ENCODE data around the gene MRTFA.

The MRTFA gene

GRCh38 chr22:40387746-40388145 is 248.8 kb downstream of the MRTFA start:
- Histone ChIP-seq H3F3A (ENCODE audit: insufficient read depth) (peaks cover 15% of the 10 kb centered on the region; the same call in 1 of the 2 replicates), H4K20me1 (ENCODE audit: low read depth, low read length) (no peaks in the 10 kb centered on the region), H3K27ac (ENCODE audit: low read depth, low read length) (no peak overlapping the region)

GRCh38 chr22:40385036-40385782 is 251.3 kb downstream of the MRTFA start:
- Histone ChIP-seq H3K4me3 (ENCODE audit: insufficient read depth, low read length, poor library complexity, severe bottlenecking) (peak overlapping the region; percentile 39), H3K9ac (ENCODE audit: low read length) (peak overlapping the region; percentile 51), H3K79me2 (ENCODE audit: insufficient read depth, low read length) (peaks cover 78% of the 10 kb centered on the region), H2AFZ (ENCODE audit: low read depth, low read length, severe bottlenecking) (peak overlapping the region; percentile 19), H3K4me2 (ENCODE audit: low read depth, low read length, poor library complexity, severe bottlenecking) (peak overlapping the region; percentile 88), H3K36me3 (ENCODE audit: low read length) (no peaks in the 10 kb centered on the region), H3K27ac (ENCODE audit: low read depth, low read length) (peak overlapping the region; percentile 83), H3K9me2 (replicated peaks; ENCODE audit: insufficient read depth, low read length) (no peaks in the 10 kb centered on the region), H4K20me1 (ENCODE audit: low read depth, low read length) (no peaks in the 10 kb centered on the region), H3K9me3 (ENCODE audit: insufficient read depth, low read length) (no peaks in the 10 kb centered on the region), H3K27me3 (ENCODE audit: low read length) (no peaks in the 10 kb centered on the region), H3F3A (ENCODE audit: insufficient read depth) (peaks cover 15% of the 10 kb centered on the region; the same call in 1 of the 2 replicates)
- TF ChIP-seq CTCF (IDR thresholded peaks at IDR 0.05; ENCODE audit: insufficient read depth, low read length, poor library complexity, severe bottlenecking), result no peak
- no peak for TF ChIP-seq EZH2phosphoT487 (conservative IDR thresholded peaks at IDR 0.05; ENCODE audit: low read length)

More at GRCh38 chr22:40387746-40388145, 248.8 kb downstream of the MRTFA start:
- Histone ChIP-seq H3K4me3 (ENCODE audit: insufficient read depth, low read length, poor library complexity, severe bottlenecking) (no peak overlapping the region), H3K9me3 (ENCODE audit: insufficient read depth, low read length) (no peaks in the 10 kb centered on the region), H3K27me3 (ENCODE audit: low read length) (no peaks in the 10 kb centered on the region), H3K79me2 (ENCODE audit: insufficient read depth, low read length) (peaks cover 78% of the 10 kb centered on the region), H3K36me3 (ENCODE audit: low read length) (no peaks in the 10 kb centered on the region), H3K4me2 (ENCODE audit: low read depth, low read length, poor library complexity, severe bottlenecking) (no peak overlapping the region), H2AFZ (ENCODE audit: low read depth, low read length, severe bottlenecking) (no peak overlapping the region), H3K9me2 (replicated peaks; ENCODE audit: insufficient read depth, low read length) (no peaks in the 10 kb centered on the region), H3K9ac (ENCODE audit: low read length) (no peak overlapping the region)
- no peak for TF ChIP-seq CTCF (IDR thresholded peaks at IDR 0.05; ENCODE audit: insufficient read depth, low read length, poor library complexity, severe bottlenecking)
- TF ChIP-seq EZH2phosphoT487 (conservative IDR thresholded peaks at IDR 0.05; ENCODE audit: low read length), result no peak

GRCh38 chr22:40383905-40384304 is 252.6 kb downstream of the MRTFA start:
- H3K4me2 ChIP-seq (ENCODE audit: low read depth, low read length, poor library complexity, severe bottlenecking), result no peak overlapping the region
- no peaks in the 10 kb centered on the region for H3K27me3 ChIP-seq (ENCODE audit: low read length)
- peaks cover 90% of the 10 kb centered on the region for H3K79me2 ChIP-seq (ENCODE audit: insufficient read depth, low read length)
- no peak overlapping the region for H3K4me3 ChIP-seq (ENCODE audit: insufficient read depth, low read length, poor library complexity, severe bottlenecking)
- no peaks in the 10 kb centered on the region for H3K9me2 ChIP-seq (replicated peaks; ENCODE audit: insufficient read depth, low read length)
- H3K9me3 ChIP-seq (ENCODE audit: insufficient read depth, low read length), result no peaks in the 10 kb centered on the region
- H3K36me3 ChIP-seq (ENCODE audit: low read length), result no peaks in the 10 kb centered on the region
- no peaks in the 10 kb centered on the region for H4K20me1 ChIP-seq (ENCODE audit: low read depth, low read length)
- H3K27ac ChIP-seq (ENCODE audit: low read depth, low read length), result peak overlapping the region; percentile 34; the same call in 1 of the 2 replicates
- TF ChIP-seq EZH2phosphoT487 (conservative IDR thresholded peaks at IDR 0.05; ENCODE audit: low read length) (no peak), CTCF (IDR thresholded peaks at IDR 0.05; ENCODE audit: insufficient read depth, low read length, poor library complexity, severe bottlenecking) (no peak)
- no peak overlapping the region for H2AFZ ChIP-seq (ENCODE audit: low read depth, low read length, severe bottlenecking)
- H3F3A ChIP-seq (ENCODE audit: insufficient read depth), result peaks cover 15% of the 10 kb centered on the region; the same call in 1 of the 2 replicates
- H3K9ac ChIP-seq (ENCODE audit: low read length), result no peak overlapping the region

Data from SU-DHL-6 (cell line).